NCI-H1048 (cell line): ENCODE results near the gene RNF128.

ENCODE experiments used
- DNase-seq: peaks from one replicate; lab custom pipeline; 2025; lab: John Stamatoyannopoulos, UW

Gene RNF128

GRCh38 chrX:106726485-106727437 lies at the start of gene RNF128:
TSS of gene RNF128 (plus strand) at chrX:106726701. CDS start at chrX:106726914, 213 bp downstream.
- no peak for DNase-seq

GRCh38 chrX:106680716-106681115 lies 45.8 kb upstream of the RNF128 start:
- DNase-seq: no peak

GRCh38 chrX:106684207-106684606 lies 42.3 kb upstream of the RNF128 start:
- no peak for DNase-seq

- no peak for DNase-seq
Measured at GRCh38 chrX:106692425-106693065, 34.0 kb upstream of the RNF128 start.

GRCh38 chrX:106696502-106696901 lies 30.0 kb upstream of the RNF128 start:
- no peak for DNase-seq

- DNase-seq: no peak
Measured at GRCh38 chrX:106698693-106699092, 27.8 kb upstream of the RNF128 start.

- no peak for DNase-seq
Measured at GRCh38 chrX:106702636-106703035, 23.9 kb upstream of the RNF128 start.

- DNase-seq: no peak
Measured at GRCh38 chrX:106706466-106706865, 20.0 kb upstream of the RNF128 start.

GRCh38 chrX:106707771-106708454 lies 18.6 kb upstream of the RNF128 start:
- no peak for DNase-seq

- DNase-seq: no peak
Measured at GRCh38 chrX:106710771-106711170, 15.7 kb upstream of the RNF128 start.

- no peak for DNase-seq
Measured at GRCh38 chrX:106711375-106711774, 15.1 kb upstream of the RNF128 start.

- no peak for DNase-seq
Measured at GRCh38 chrX:106716004-106716403, 10.5 kb upstream of the RNF128 start.

- DNase-seq: no peak
Measured at GRCh38 chrX:106716463-106716862, 10.0 kb upstream of the RNF128 start.

- DNase-seq: no peak
Measured at GRCh38 chrX:106718709-106719108, 7.8 kb upstream of the RNF128 start.

- DNase-seq: no peak
Measured at GRCh38 chrX:106725931-106726330, 570 bp upstream of the RNF128 start.

- DNase-seq: no peak
Measured at GRCh38 chrX:106728337-106728736, 1.8 kb downstream of the RNF128 start.

GRCh38 chrX:106730401-106730800 lies 3.9 kb downstream of the RNF128 start:
- no peak for DNase-seq

GRCh38 chrX:106731590-106731989 lies 5.1 kb downstream of the RNF128 start:
- DNase-seq: no peak

GRCh38 chrX:106734827-106735226 lies 8.3 kb downstream of the RNF128 start:
- DNase-seq: no peak

- DNase-seq: no peak
Measured at GRCh38 chrX:106740193-106740780, 13.8 kb downstream of the RNF128 start.

- DNase-seq: no peak
Measured at GRCh38 chrX:106742193-106742592, 15.7 kb downstream of the RNF128 start.

GRCh38 chrX:106742805-106743204 lies 16.3 kb downstream of the RNF128 start:
- no peak for DNase-seq
